Endometrium (tissue), 2 donors: ENCODE results near the gene CHCHD5.
"Not testable (repeated sequence)": the region's sequence is repeated elsewhere in the genome, so short reads cannot be mapped to it uniquely, and the experiment has no call there.

ENCODE experiments used
- FAIRE-seq: peaks from 2 replicates; lab custom pipeline; 2012; peaks lifted over from hg19 to GRCh38; lab: Jason Lieb, UNC
- donor health status: control.
- donor health status: control.

The CHCHD5 gene

DNA sequence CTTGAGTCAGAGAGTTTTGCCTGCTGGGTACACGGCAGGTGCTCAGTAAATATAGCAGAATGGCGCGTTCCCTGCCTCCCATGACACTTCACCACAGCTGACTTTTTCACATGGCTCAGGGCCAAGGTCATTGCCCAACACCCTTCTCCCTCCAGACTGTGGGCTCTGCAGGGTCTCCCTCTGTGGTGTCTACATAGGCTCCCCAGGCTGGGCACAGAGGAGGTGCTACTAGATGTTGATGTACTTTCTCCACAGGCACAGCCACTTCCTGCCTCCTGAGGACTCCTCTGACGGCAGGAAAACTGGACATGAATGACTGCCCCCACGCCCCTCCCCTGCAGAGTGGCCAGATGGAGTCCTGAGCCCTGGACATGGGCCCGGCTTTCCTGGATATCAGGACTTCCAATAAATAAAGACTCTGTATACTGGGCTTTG lies 4.2 kb downstream of the CHCHD5 start:
- FAIRE-seq = no peak

DNA sequence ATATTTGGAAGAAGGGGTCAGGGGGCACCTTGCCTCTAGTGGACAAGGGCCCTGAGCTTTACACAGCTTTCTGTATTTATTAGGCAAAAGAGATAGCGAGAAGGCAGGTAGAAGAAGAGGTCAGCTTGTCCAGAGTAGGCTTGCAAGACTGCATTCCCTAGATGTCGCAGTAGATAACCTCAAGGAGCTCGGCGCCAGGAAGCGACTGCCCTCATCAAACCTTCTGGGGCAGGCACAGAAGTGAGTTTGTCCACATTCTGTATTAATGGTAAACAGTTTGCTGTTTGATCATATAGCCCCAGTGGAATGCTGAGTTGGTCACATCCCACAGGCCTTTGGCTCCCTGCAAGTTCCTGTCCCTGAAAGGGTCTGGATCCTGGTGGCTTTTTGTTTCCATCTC lies 7.0 kb downstream of the CHCHD5 start:
- FAIRE-seq = no peak

GRCh38 chr2:112593736-112594135 lies 9.3 kb downstream of the CHCHD5 start:
- no peak for FAIRE-seq

GRCh38 chr2:112597537-112598322 lies 13.3 kb downstream of the CHCHD5 start:
- no peak for FAIRE-seq

DNA sequence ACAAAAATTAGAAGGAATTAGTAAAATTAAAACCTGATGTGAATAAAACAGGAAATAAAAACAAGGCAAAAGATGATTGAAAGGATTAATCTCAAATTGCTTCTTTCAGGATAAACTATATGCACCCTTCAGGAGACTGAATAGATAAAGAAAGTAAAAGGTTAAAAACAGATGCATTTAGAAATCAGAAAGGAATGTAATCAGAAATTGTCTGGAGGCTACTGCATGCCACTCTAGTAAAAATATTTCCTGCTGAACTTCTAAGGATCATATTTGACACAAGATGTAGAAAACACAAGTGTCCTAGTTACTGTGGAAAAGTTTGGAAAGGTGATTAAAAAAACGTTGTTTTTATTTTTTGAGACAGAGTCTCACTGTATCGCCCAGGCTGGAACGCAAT lies 16.2 kb downstream of the CHCHD5 start:
- FAIRE-seq = no peak

DNA sequence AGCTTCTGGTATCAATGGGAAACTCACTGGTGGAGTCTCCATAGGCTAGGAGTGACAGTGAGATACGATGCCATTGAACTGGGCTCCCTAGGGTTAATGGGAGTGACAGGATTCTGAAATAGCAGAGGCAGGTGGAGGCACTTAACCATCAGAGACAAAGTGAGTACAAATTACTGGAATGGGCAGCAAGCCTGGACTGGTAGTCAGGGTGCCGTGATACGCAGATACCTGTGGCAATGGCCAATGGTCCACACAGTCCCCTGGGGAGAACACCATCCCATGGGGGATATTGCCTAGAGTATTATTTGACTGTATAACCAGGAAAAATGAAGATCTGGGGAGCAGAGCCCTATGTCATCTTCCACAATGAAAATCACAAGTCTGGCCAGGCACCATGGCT lies 17.3 kb downstream of the CHCHD5 start:
- FAIRE-seq = no peak

GRCh38 chr2:112602917-112603316 lies 18.5 kb downstream of the CHCHD5 start:
- FAIRE-seq = no peak

GRCh38 chr2:112603731-112604130 lies 19.3 kb downstream of the CHCHD5 start:
- FAIRE-seq = no peak

GRCh38 chr2:112604952-112605351 lies 20.5 kb downstream of the CHCHD5 start:
- FAIRE-seq = no peak

GRCh38 chr2:112605926-112606325 lies 21.5 kb downstream of the CHCHD5 start:
- no peak for FAIRE-seq

- no peak for FAIRE-seq
These were observed 22.1 kb downstream of the CHCHD5 start for GRCh38 chr2:112606547-112606946.

GRCh38 chr2:112607680-112608438 lies 23.4 kb downstream of the CHCHD5 start:
- no peak for FAIRE-seq

- FAIRE-seq = not testable (repeated sequence)
These were observed 24.9 kb downstream of the CHCHD5 start for GRCh38 chr2:112609320-112609719.

DNA sequence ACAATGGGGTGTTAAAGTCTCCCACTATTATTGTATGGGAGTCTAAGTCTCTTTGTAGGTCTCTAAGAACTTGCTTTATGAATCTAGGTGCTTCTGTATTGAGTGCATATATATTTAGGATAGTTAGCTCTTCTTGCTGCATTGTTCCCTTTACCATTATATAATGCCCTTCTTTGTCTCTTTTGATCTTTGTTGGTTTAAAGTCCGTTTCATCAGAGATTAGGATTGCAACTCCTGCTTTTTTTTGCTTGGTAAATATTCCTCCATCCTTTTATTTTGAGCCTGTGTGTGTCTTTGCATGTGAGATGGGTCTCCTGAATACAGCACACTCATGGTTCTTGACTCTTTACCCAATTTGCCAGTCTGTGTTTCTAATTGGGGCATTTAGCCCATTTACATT lies 27.9 kb downstream of the CHCHD5 start:
- not testable (repeated sequence) for FAIRE-seq

- FAIRE-seq = no peak
These were observed 29.9 kb downstream of the CHCHD5 start for GRCh38 chr2:112614201-112614840.

DNA sequence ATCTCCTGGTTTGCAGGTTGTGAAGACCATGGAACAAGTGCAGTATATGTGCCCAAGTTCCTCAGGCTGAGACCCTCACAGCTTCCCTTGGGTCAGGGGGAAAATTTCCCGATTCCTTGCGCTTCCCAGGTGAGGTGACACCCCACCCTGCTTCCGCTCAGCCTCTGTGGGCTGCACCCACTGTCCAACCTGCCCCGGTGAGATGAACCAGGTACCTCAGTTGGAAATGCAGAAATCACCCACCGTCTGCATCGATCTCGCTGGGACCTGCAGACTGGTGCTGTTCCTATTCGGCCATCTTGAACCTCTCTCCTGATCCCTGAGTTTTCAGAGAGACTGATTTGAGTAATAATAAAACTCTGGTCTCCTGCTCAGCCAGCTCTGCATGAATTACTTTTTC lies 30.6 kb downstream of the CHCHD5 start:
- no peak for FAIRE-seq

GRCh38 chr2:112615798-112616197 lies 31.4 kb downstream of the CHCHD5 start:
- not testable (repeated sequence) for FAIRE-seq

DNA sequence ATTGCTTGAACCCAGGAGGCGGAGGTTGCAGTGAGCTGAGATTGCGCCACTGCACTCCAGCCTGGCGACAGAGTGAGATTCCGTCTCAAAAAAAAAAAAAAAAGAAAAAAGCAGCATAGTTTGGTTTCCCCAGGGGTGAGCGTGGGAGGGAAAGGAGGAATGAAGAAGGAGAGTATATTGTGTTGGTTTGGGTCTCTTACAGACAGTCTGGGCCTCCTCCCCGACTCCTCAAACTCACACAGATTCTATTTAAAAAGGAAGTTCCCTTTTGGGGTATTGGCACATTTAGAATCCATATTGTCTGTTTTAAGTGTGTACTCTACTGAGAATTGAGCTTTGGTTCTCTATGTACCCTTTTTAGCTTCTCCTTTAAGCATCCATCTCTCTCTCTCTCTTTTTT lies 34.0 kb downstream of the CHCHD5 start:
- FAIRE-seq = no peak

DNA sequence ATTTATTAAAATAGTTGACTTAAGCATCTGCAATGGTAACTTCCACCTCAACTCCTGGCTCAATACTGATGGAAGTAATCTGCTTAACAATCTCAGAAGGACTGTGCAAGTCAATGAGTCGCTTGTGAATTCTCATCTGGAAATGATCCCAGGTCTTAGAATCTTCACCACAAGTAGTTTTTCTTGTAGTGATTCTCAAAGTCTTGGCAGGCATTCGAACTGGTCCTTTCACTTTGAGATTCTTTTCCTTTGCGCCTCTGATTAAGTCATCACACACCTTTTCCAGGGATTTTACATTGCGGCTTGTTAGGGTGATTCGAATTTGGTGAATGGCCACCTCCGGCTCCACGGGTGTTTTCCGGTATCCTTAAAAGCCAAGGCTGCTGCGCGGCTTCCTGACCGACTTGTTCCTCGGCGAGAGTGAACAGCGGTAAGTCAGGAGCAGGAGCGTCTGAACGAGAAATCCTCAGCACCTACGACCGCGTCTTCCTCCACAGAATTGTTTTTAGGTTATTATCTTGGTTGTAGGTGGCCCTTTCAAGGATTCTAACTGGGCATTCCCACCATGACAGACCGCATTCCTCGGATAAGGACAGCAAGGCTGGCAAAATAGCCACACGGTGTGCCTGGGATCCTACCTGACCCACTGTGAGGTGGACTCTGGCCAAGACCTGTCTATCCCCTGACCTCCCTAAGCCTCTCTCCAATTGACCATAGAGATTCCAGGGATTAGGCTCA lies 37.5 kb downstream of the CHCHD5 start:
- no peak for FAIRE-seq

- FAIRE-seq = no peak
These were observed 38.1 kb downstream of the CHCHD5 start for GRCh38 chr2:112622528-112622849.

DNA sequence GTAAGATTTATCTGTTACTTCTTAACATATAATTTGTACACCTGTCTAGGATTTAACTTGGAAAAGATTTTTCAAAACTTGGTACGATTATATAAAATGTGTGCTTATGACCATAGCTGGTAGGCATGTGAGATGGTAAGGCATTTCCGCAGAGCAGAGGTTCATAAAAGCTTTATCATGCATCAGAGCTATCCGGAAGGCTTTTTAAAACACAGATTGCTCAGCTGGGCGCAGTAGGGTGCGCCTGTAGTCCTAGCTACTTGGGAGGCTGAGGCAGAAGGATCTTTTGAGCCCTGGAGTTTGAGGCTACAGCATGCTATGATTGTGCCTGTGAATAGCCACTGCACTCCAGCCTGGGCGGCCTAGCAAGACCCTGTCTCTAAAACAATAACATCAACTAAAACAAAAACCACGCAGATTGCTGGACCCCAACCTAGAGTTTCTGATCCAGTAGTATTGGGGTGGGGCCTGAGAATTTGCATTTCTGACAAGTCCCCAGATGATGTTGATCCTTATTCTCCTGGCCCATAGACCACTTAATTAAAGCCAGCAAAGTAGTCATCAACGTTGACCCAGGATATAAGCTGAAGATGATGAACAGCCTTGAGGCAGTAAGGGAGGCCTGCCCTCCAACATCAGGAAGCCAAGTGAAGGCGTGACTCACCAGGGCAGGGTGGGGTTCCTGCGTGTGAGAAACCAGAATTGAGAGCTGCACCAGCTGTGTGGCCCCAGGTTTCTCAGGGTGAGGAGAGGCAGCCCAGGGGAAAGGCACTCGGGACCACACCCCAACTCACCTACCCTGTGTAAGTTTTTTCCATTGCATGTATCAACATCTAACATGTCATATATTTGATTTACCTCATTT lies 39.7 kb downstream of the CHCHD5 start:
- FAIRE-seq = no peak
